ENCODE measurements around the gene HTD2. TPM values are rescaled to one million over a fixed set of nuclear protein-coding genes. Genes with fewer than 3 reads are reported as not detected.
"Not testable (repeated sequence)": the region's sequence is repeated elsewhere in the genome, so short reads cannot be mapped to it uniquely, and the experiment has no call there.

HTD2 gene
- total RNA-seq = 1 to 10 TPM; 6.3 to 8.5 TPM

DNA sequence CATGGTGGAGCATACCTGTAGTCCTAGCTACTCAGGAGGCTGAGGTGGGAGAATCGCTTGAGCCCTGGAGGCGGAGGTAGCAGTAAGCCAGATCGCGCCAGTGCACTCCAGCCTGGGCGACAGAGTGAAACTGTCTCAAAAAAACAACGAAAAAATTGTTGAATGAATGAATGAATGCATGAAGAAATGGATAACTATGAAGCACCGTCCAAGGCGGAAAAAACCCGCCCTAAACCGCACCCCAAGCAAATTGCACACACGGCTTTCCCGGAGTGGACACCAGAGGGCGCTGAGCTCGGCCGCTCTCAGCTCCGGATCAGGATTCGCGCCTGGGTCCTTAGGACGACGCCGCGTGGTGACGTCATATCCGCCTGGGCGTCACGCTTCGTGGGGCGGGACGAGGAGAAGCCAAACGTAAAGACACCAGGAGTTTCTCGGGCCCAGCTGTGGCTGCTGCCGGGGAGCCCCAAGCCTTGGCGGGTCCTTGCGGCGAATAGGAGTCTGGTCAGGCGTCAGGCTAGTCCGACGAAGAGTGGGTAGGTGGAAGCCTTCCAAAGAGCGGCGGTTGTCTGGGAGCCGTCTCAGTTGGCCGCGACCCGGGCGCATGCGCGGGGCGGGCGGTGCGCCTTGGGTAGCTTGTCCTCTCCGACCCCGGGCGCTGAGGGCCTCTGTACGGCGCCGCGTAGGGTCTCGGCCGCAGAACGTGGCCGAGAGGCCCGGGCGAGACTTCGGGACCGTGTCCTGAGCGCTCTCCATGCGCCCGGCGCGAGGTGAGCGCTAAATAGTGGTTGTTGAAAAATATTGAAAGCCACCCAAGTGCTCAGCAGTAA, at the start of gene HTD2, which contains the start of gene RPP14:
TSS of gene HTD2 (plus strand) at position 639 of the 830 bp plus-strand sequence. CDS start 11,094 bp downstream, outside the sequence.
TSS of gene RPP14 (plus strand) at position 364 of the 830 bp plus-strand sequence. CDS start 4,085 bp downstream, outside the sequence.
- peaks cover 37% of the 10 kb centered on the region for H3K4me1 Mint-ChIP-seq
- ChIA-PET CTCF (interaction anchor here (0.6 to 4.7 kb wide), 80 partner anchors 11 to 1712 kb away, joined by 3 to 50 read pairs (median 5); partner anchors contain the start of genes ABHD6, FLNB, KCTD6 and PDHB), POLR2A (interaction anchor here (0.6 to 2.9 kb wide), 28 partner anchors 10 to 1389 kb away, joined by 3 to 38 read pairs (median 5); partner anchors contain the start of genes ABHD6, ARF4, FLNB and KCTD6)
- H3K36me3 Mint-ChIP-seq (ENCODE audit: low read depth) = peaks cover 22% of the 10 kb centered on the region
- peaks cover 5% of the 10 kb centered on the region for H3K27me3 Mint-ChIP-seq
- no peaks in the 10 kb centered on the region for H3K9me3 Mint-ChIP-seq
- H3K27ac Mint-ChIP-seq = peak within 1 kb of the TSS; percentile 98
- H3K4me3 Mint-ChIP-seq = peak within 1 kb of the TSS; percentile 94
- peak; percentile 99 for DNase-seq

DNA sequence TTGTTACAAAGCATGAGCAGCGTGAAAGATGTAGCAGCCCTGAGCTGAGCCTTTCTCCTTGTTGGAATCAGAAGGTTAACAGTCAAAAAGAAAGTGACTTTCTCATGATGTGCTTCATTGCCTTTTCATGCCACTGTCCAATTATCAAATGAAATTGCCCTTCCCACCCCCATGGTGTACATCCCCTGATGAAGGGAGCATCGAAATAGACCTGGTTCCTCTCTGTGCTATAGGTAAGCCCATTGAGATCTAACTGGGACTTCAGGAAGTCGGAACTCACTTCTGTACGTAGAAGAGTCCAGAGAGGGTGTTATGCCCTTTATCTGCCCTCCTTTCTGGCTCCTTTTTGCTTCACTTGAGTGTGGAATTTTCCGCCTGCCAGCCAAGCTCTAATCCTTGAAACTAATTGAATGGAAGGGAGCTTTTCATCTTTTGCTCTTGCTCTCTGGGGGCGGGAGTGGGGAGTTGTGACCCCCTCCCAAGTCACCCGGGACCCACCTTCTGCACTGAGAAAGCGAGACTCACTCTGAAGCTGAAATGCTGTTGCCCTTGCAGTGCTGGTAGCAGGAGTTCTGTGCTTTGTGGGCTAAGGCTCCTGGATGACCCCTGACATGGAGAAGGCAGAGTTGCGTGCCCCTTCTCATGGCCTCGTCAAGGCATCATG, 47.8 kb upstream of the HTD2 start:
- ChIA-PET POLR2A (no interaction called here), CTCF (no interaction called here)
- no peaks in the 10 kb centered on the region for H3K9me3 Mint-ChIP-seq
- no peak overlapping the region for H3K27ac Mint-ChIP-seq
- peaks cover 12% of the 10 kb centered on the region for H3K4me1 Mint-ChIP-seq
- DNase-seq = no peak
- no peak overlapping the region for H3K4me3 Mint-ChIP-seq
- no peaks in the 10 kb centered on the region for H3K27me3 Mint-ChIP-seq
- no peaks in the 10 kb centered on the region for H3K36me3 Mint-ChIP-seq (ENCODE audit: low read depth)

DNA sequence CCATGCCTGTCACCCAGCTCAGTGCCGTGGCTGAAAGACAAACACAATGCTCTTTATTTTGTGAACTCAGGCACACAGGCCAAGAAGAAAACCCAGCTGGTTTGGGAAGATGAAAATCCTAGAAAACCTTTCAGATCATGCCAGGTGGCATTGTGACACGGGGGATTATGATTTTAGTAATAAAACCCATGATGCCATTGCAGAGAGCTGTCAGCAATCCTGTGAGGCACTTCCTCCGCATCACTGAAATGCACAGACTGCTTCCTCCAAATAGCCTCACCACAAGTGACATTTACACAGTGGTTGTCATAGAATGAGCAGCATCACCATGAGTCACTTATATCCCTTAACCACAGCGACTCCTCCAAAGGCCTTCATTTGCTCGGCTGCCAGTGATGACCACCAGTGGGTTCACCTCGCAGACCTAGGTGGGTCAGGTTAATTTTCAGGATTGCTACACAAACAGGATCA, 46.0 kb upstream of the HTD2 start:
- ChIA-PET POLR2A (interaction anchor here (0.7 kb wide), 1 partner anchor 22 kb away, joined by 3 read pairs; the partner anchor contains the start of gene ABHD6), CTCF (interaction anchor here (1.0 to 1.3 kb wide), 2 partner anchors 42 to 83 kb away, joined by 3 to 5 read pairs; no protein-coding TSS in a partner anchor)
- no peaks in the 10 kb centered on the region for H3K27me3 Mint-ChIP-seq
- DNase-seq = peak; percentile 32
- H3K4me3 Mint-ChIP-seq = no peak overlapping the region
- H3K4me1 Mint-ChIP-seq = peaks cover 12% of the 10 kb centered on the region
- no peak overlapping the region for H3K27ac Mint-ChIP-seq
- H3K9me3 Mint-ChIP-seq = no peaks in the 10 kb centered on the region
- no peaks in the 10 kb centered on the region for H3K36me3 Mint-ChIP-seq (ENCODE audit: low read depth)

DNA sequence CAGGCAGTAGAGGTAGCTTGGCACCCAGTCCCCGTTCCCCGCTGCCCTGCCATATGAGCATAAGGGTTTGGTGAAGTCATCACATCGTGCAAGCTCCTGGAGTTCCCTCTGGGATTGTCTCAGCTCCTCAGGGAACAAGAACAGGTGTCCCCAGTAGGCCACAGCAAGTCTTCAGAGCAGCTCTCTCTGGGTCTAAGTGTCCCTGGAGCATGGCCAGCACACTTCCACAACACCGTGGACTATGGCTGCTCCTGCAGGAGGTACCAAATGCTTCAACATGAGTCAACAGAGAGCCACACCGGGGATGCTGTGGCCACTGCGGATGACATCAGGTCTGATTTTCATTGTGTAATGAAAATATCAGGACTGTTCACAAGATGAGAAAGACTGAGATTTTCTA, 45.6 kb upstream of the HTD2 start:
- H3K27ac Mint-ChIP-seq = no peak overlapping the region
- no peaks in the 10 kb centered on the region for H3K9me3 Mint-ChIP-seq
- no peak overlapping the region for H3K4me3 Mint-ChIP-seq
- H3K36me3 Mint-ChIP-seq (ENCODE audit: low read depth) = no peaks in the 10 kb centered on the region
- peaks cover 12% of the 10 kb centered on the region for H3K4me1 Mint-ChIP-seq
- ChIA-PET CTCF (interaction anchor here (1.0 to 1.3 kb wide), 2 partner anchors 42 to 83 kb away, joined by 3 to 5 read pairs; no protein-coding TSS in a partner anchor), POLR2A (interaction anchor here (0.7 kb wide), 1 partner anchor 23 kb away, joined by 3 read pairs; the partner anchor contains the start of gene ABHD6)
- no peak for DNase-seq
- no peaks in the 10 kb centered on the region for H3K27me3 Mint-ChIP-seq

DNA sequence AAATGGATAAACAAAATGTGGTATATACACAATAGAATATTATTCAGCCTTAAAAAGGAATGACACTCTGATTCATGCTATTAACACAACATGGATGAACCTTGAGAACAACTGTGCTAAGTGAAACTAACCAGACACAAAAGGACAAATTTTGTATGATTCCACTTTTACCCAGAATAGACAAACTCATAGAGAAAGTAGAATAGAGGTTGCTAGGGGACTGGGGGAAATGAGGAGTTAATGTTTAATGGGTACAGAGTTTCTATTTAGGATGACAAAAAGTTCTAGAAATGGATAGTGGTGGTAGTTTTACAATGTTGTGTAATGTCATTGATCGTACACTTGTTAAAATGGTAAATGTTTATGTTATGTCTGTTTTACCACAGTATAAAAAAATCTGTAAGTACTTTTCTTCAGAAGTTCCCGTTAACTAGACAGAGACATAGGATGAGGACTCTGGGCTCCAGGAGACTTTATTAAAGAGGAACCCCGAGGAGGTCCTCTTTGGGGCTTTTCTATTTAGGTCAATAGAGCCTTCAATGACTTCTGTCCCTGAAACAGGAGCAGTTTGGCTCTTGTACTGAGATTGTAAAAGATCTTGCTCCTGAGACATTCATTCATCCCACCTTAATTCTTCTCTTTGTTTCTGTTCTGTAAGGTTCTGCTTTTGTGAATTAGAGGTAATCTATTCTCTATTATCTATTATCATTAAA, 44.2 kb upstream of the HTD2 start:
- Mint-ChIP-seq H3K36me3 (ENCODE audit: low read depth) (no peaks in the 10 kb centered on the region), H3K9me3 (no peaks in the 10 kb centered on the region), H3K4me1 (peaks cover 12% of the 10 kb centered on the region), H3K4me3 (no peak overlapping the region), H3K27me3 (no peaks in the 10 kb centered on the region), H3K27ac (no peak overlapping the region)
- ChIA-PET POLR2A (no interaction called here), CTCF (no interaction called here)
- DNase-seq = no peak

DNA sequence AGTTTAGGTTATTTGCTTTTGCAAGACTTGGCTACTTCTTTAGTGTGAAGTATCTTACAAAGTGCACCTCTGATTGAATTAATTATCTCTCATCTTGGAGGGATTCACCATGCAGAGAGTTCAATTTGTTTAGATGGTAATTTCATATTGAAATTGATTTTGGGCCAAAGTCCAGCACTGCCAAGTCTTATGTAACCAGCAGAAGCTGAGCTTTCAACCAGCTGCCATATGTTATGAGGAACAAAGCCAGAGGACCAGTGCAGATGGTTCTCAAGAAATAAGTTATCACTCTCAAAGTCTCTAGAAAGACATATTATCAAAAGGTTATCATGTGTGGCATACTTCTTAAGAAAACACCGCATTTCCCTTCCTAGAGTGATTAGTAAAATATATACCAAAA, 39.7 kb upstream of the HTD2 start:
- ChIA-PET CTCF (no interaction called here), POLR2A (no interaction called here)
- peaks cover 6% of the 10 kb centered on the region for H3K36me3 Mint-ChIP-seq (ENCODE audit: low read depth)
- DNase-seq = no peak
- H3K27ac Mint-ChIP-seq = no peak overlapping the region
- peaks cover 6% of the 10 kb centered on the region for H3K4me1 Mint-ChIP-seq
- H3K9me3 Mint-ChIP-seq = no peaks in the 10 kb centered on the region
- no peak overlapping the region for H3K4me3 Mint-ChIP-seq
- H3K27me3 Mint-ChIP-seq = no peaks in the 10 kb centered on the region

DNA sequence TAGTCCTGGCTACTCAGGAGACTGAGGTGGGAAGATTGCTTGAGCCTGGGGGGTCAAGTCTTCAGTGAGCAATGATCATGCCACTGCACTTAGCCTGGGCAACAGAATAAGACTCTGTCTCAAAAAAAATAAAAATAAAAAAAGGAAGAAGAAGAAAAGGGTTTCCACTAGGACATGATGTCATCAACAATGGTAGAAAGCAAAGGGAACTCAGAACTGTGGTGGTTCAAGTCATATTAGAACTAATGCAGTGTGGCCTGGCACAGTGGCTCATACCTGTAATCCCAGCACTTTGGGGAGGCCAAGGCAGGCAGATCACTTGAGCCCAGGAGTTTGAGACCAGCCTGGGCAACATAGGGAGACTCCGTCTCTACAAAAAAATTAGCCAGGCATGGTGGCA, 38.8 kb upstream of the HTD2 start:
- CTCF ChIA-PET; H3K36me3 Mint-ChIP-seq (ENCODE audit: low read depth); H3K27me3 Mint-ChIP-seq; H3K9me3 Mint-ChIP-seq; H3K27ac Mint-ChIP-seq; POLR2A ChIA-PET; H3K4me3 Mint-ChIP-seq; DNase-seq: not testable (repeated sequence)
- H3K4me1 Mint-ChIP-seq = peaks cover 12% of the 10 kb centered on the region

DNA sequence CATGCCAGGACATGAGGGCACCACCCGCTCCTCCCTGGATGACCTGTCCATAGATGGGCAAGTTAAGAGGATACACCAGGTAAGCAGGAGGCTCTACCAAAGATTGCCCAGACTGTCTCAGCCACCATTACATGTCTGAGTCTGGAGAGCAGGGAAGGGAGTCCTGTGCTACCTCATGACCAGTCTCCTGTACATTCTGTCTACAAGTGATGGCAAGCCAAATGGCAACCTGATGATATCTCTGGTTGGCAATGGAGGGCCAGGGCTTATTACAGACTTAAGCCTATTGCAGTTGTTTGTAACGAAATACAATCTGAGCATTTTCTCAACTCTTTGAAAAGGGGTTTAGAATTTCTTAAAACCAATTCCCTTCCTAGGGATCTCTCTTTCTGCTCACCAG, 37.0 kb upstream of the HTD2 start:
- no peak overlapping the region for H3K27ac Mint-ChIP-seq

DNA sequence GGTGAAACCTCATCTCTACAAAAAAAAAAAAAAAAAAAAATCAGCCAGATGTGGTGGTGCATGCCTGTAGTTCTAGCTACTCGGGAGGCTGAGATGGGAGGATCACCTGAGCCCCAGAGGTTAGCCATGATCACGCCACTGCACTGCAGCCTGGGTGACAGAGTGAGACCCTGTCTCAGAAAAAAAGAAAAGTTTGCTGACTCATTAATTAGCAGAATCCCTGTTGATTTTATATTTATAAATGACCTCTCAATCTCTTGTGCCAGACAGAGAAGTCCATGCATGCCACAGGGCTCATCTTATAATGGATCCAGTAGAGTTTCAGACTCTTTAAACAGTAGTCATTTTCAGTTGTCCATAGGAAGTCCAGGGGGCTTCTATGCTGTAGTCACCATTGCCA, 35.8 kb upstream of the HTD2 start:
- no peaks in the 10 kb centered on the region for H3K27me3 Mint-ChIP-seq
- ChIA-PET POLR2A (no interaction called here), CTCF (interaction anchor here (0.7 to 1.0 kb wide), 2 partner anchors 36 to 82 kb away, joined by 3 to 5 read pairs; partner anchors contain the start of gene HTD2)
- no peak overlapping the region for H3K27ac Mint-ChIP-seq
- H3K9me3 Mint-ChIP-seq = no peaks in the 10 kb centered on the region
- peaks cover 15% of the 10 kb centered on the region for H3K36me3 Mint-ChIP-seq (ENCODE audit: low read depth)
- H3K4me1 Mint-ChIP-seq = peaks cover 12% of the 10 kb centered on the region
- DNase-seq = no peak
- no peak overlapping the region for H3K4me3 Mint-ChIP-seq

More for the DNA sequence above, 37.0 kb upstream of the HTD2 start:
- no peaks in the 10 kb centered on the region for H3K9me3 Mint-ChIP-seq
- H3K27me3 Mint-ChIP-seq = no peaks in the 10 kb centered on the region
- ChIA-PET CTCF (no interaction called here), POLR2A (no interaction called here)
- no peak overlapping the region for H3K4me3 Mint-ChIP-seq
- H3K4me1 Mint-ChIP-seq = peaks cover 12% of the 10 kb centered on the region
- DNase-seq = no peak
- peaks cover 8% of the 10 kb centered on the region for H3K36me3 Mint-ChIP-seq (ENCODE audit: low read depth)

DNA sequence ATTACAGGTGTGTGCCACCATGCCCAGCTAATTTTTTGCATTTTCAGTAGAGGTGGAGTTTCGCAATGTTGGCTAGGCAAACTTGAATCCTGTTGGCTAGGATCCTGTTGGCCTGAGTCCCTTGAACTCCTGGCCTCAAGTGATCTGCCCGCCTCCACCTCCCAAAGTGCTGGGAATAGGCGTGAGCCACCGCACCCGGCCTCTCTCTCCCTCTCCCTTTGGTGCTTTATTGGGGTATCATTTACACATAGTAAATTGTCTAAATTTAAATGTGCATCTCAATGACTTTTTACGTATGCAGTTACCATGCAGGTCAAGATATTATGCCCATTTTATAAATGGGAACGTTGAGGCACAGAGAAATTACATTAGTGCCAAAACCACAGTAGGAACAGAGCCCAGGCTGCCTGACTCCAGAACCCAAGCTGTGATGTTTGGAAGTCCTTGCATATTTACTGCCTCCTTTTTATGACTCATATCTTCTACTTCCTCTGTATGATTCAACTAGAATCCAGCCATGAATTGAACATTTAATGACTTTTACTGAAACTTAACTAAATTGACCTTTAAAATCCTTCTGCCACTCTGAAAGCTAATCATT, 34.3 kb upstream of the HTD2 start:
- Mint-ChIP-seq H3K27me3 (no peaks in the 10 kb centered on the region), H3K4me3 (no peak overlapping the region), H3K36me3 (ENCODE audit: low read depth) (peaks cover 25% of the 10 kb centered on the region), H3K9me3 (peaks cover 2% of the 10 kb centered on the region), H3K27ac (peak overlapping the region; percentile 30), H3K4me1 (peaks cover 12% of the 10 kb centered on the region)
- ChIA-PET POLR2A (no interaction called here), CTCF (interaction anchor here (1.0 kb wide), 1 partner anchor 18 kb away, joined by 3 read pairs; no protein-coding TSS in a partner anchor)
- DNase-seq = no peak

DNA sequence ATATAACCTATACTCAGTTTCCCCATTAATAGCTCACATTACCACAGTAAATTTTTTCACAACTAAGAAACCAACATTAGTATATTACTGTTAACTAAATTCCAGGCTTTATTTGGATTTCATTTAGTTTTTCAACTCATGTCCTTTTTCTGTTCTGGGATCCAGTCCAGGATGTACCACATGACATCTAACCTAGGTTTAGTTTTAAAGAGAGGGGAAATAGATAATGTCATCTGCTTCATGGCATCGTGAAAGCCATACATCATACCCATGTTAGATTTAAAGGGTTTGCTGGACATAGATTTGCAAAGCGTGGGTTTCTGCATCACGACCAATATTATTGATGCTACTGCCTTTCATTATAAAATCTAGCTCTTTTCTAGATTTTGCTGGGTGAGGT, 33.4 kb upstream of the HTD2 start:
- ChIA-PET POLR2A (no interaction called here), CTCF (interaction anchor here (0.7 kb wide), 1 partner anchor 56 kb away, joined by 3 read pairs; no protein-coding TSS in a partner anchor)
- peaks cover 2% of the 10 kb centered on the region for H3K9me3 Mint-ChIP-seq
- no peak overlapping the region for H3K4me3 Mint-ChIP-seq
- H3K36me3 Mint-ChIP-seq (ENCODE audit: low read depth) = peaks cover 31% of the 10 kb centered on the region
- DNase-seq = no peak
- no peak overlapping the region for H3K27ac Mint-ChIP-seq
- H3K27me3 Mint-ChIP-seq = no peaks in the 10 kb centered on the region
- peaks cover 12% of the 10 kb centered on the region for H3K4me1 Mint-ChIP-seq

DNA sequence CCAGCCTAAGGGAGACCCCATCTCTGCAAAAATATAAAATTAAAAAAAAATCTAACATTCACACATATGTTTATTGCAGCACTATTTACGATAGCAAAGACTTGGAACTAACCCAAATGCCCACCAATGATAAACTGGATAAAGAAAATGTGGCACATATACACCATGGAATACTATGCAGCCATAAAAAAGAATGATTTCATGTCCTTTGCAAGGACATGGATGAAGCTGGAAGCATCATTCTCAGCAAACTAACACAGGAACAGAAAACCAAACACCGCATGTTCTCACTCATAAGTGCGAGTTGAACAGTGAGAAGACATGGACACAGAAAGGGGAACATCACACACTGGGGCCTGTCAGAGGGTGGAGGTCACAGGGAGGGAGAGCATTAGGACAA, 33.0 kb upstream of the HTD2 start:
- H3K27ac Mint-ChIP-seq, H3K9me3 Mint-ChIP-seq, H3K4me1 Mint-ChIP-seq, H3K4me3 Mint-ChIP-seq, H3K27me3 Mint-ChIP-seq, POLR2A ChIA-PET, DNase-seq: not testable (repeated sequence)
- CTCF ChIA-PET = interaction anchor here (0.7 kb wide), 1 partner anchor 57 kb away, joined by 3 read pairs; no protein-coding TSS in a partner anchor
- H3K36me3 Mint-ChIP-seq (ENCODE audit: low read depth) = peaks cover 28% of the 10 kb centered on the region

Measured in activated CD4-positive, alpha-beta memory T cell treated with anti-CD3 and anti-CD28 coated beads, Interleukin-2, amount 10 ng/mL, durations not matched to agents 7 days and 5 days (primary cell).